Neural progenitor cell (in vitro differentiated cells): ENCODE data around the gene CEMIP2. TPM values are rescaled to one million over a fixed set of nuclear protein-coding genes. Genes with fewer than 3 reads are reported as not detected.

Experiments used
- DNase-seq: peaks from one replicate; pipeline ENCODE4 v3.0.0-alpha.2; 2016; ENCODE audit warnings: low spot score
- H2AFZ ChIP-seq: fragments of 200-600 bp; sonication (generic); replicated peaks from 2 replicates; pipeline ENCODE4 v1.6.1; 2016; ENCODE audit warnings: antibody characterized with exemption
- H3F3A ChIP-seq: fragments of 200-600 bp; sonication (generic); 2 replicates; pipeline ENCODE4 v1.6.1; 2016; ENCODE audit warnings: antibody characterized with exemption, low read depth
- H3K27ac ChIP-seq: fragments of 200-600 bp; sonication (generic); 2 replicates; pipeline ENCODE4 v1.5.1; 2016; ENCODE audit warnings: mild to moderate bottlenecking
- H3K27me3 ChIP-seq: fragments of 200-600 bp; sonication (generic); 2 replicates; pipeline ENCODE4 v1.6.1; 2016; ENCODE audit warnings: mild to moderate bottlenecking, moderate library complexity
- H3K36me3 ChIP-seq: fragments of 200-600 bp; sonication (generic); 2 replicates; pipeline ENCODE4 v1.5.1; 2016
- H3K4me1 ChIP-seq: fragments of 200-600 bp; sonication (generic); 2 replicates; pipeline ENCODE4 v1.6.1; 2016; ENCODE audit warnings: mixed run types
- H3K4me2 ChIP-seq: fragments of 200-600 bp; sonication (generic); 2 replicates; pipeline ENCODE4 v1.6.1; 2016
- H3K4me3 ChIP-seq: fragments of 200-600 bp; sonication (generic); 2 replicates; pipeline ENCODE4 v1.5.1; 2016
- H3K79me2 ChIP-seq: fragments of 200-600 bp; sonication (generic); 2 replicates; pipeline ENCODE4 v1.6.1; 2016; ENCODE audit warnings: low read depth
- H3K9ac ChIP-seq: fragments of 200-600 bp; sonication (generic); 2 replicates; pipeline ENCODE4 v1.6.1; 2016
- H3K9me3 ChIP-seq: fragments of 200-600 bp; sonication (generic); 2 replicates; pipeline ENCODE4 v1.5.1; 2016; ENCODE audit warnings: low read depth
- H4K20me1 ChIP-seq: fragments of 200-600 bp; sonication (generic); 2 replicates; pipeline ENCODE4 v1.6.1; 2016; ENCODE audit warnings: low read depth
- H3K27ac Mint-ChIP-seq: 3 replicates; pipeline ENCODE4 v1.8.0; 2021; ENCODE audit warnings: mixed read lengths
- H3K27me3 Mint-ChIP-seq: 2 replicates; pipeline ENCODE4 v1.8.0; 2022; ENCODE audit warnings: low read depth, mild to moderate bottlenecking, inconsistent platforms, moderate library complexity, mixed read lengths; ENCODE audit not compliant: insufficient read depth
- H3K36me3 Mint-ChIP-seq: 3 replicates; pipeline ENCODE4 v1.8.0; 2021; ENCODE audit warnings: mixed read lengths
- H3K4me1 Mint-ChIP-seq: 3 replicates; pipeline ENCODE4 v1.8.0; 2021; ENCODE audit warnings: mixed read lengths
- H3K4me3 Mint-ChIP-seq: 3 replicates; pipeline ENCODE4 v1.8.0; 2021; ENCODE audit warnings: mild to moderate bottlenecking, moderate library complexity, mixed read lengths
- H3K9me3 Mint-ChIP-seq: 3 replicates; pipeline ENCODE4 v1.8.0; 2020; ENCODE audit warnings: mixed read lengths
- CTCF ChIP-seq: fragments of 200-600 bp; sonication (generic); IDR thresholded peaks from 2 replicates; pipeline ENCODE4 v1.5.1; 2017; ENCODE audit warnings: antibody characterized with exemption, mild to moderate bottlenecking
- EZH2 ChIP-seq: fragments of 200-600 bp; sonication (generic); IDR thresholded peaks from 2 replicates; pipeline ENCODE4 v1.6.1; 2017; ENCODE audit warnings: antibody characterized with exemption, mild to moderate bottlenecking, moderate library complexity
- EZH2phosphoT487 ChIP-seq: fragments of 200-600 bp; sonication (generic); IDR thresholded peaks from 2 replicates; pipeline ENCODE4 v1.6.1; 2017; ENCODE audit warnings: antibody characterized with exemption
- total RNA-seq: library from RNA; depleted of rRNA; stranded (reverse); fragments of >200 nt; gene quantifications from 2 replicates; pipeline ENCODE4 v1.2.3, GENCODE V29; 2015; ENCODE audit warnings: low replicate concordance

CEMIP2 gene
- total RNA-seq, 1 donor from 2014 or later: 218 TPM

- Histone ChIP-seq H3K4me3 (no peak overlapping the region), H3K4me2 (no peak overlapping the region), H4K20me1 (no peaks in the 10 kb centered on the region), H3F3A (no peaks in the 10 kb centered on the region), H3K9me3 (no peaks in the 10 kb centered on the region), H2AFZ (no peak overlapping the region), H3K27me3 (no peaks in the 10 kb centered on the region), H3K4me1 (no peaks in the 10 kb centered on the region), H3K79me2 (no peaks in the 10 kb centered on the region), H3K36me3 (no peaks in the 10 kb centered on the region), H3K9ac (no peak overlapping the region), H3K27ac (no peak overlapping the region)
- peaks cover 2% of the 10 kb centered on the region for H3K27me3 Mint-ChIP-seq
- H3K27ac Mint-ChIP-seq: no peak overlapping the region
- H3K4me1 Mint-ChIP-seq: peaks cover 11% of the 10 kb centered on the region
- no peak overlapping the region for H3K4me3 Mint-ChIP-seq
- H3K9me3 Mint-ChIP-seq: peaks cover 4% of the 10 kb centered on the region
- DNase-seq: no peak
- no peaks in the 10 kb centered on the region for H3K36me3 Mint-ChIP-seq
- TF ChIP-seq EZH2: no peak
These were observed 26.9 kb upstream of the CEMIP2 start for GRCh38 chr9:71795097-71795813.

GRCh38 chr9:71793386-71794105, 25.2 kb upstream of the CEMIP2 start:
- peak; percentile 82 for DNase-seq
- Mint-ChIP-seq H3K27ac (peak overlapping the region; percentile 62), H3K4me1 (peaks cover 11% of the 10 kb centered on the region), H3K27me3 (peaks cover 2% of the 10 kb centered on the region), H3K36me3 (no peaks in the 10 kb centered on the region), H3K9me3 (peaks cover 4% of the 10 kb centered on the region), H3K4me3 (no peak overlapping the region)
- no peaks in the 10 kb centered on the region for H3K36me3 ChIP-seq
- H4K20me1 ChIP-seq: no peaks in the 10 kb centered on the region
- H2AFZ ChIP-seq: no peak overlapping the region
- no peaks in the 10 kb centered on the region for H3K79me2 ChIP-seq
- no peak overlapping the region for H3K4me3 ChIP-seq
- peak overlapping the region; percentile 75 for H3K27ac ChIP-seq
- no peaks in the 10 kb centered on the region for H3K9me3 ChIP-seq
- H3K27me3 ChIP-seq: no peaks in the 10 kb centered on the region
- no peak for TF ChIP-seq CTCF
- TF ChIP-seq EZH2: no peak
- no peak for TF ChIP-seq EZH2phosphoT487
- no peak overlapping the region for H3K4me2 ChIP-seq
- no peaks in the 10 kb centered on the region for H3F3A ChIP-seq
- no peak overlapping the region for H3K9ac ChIP-seq
- H3K4me1 ChIP-seq: no peaks in the 10 kb centered on the region

- no peaks in the 10 kb centered on the region for H3K79me2 ChIP-seq
- no peaks in the 10 kb centered on the region for H3K27me3 ChIP-seq
- H3K4me1 Mint-ChIP-seq: peaks cover 11% of the 10 kb centered on the region
- no peak overlapping the region for H3K4me2 ChIP-seq
- H3K36me3 ChIP-seq: no peaks in the 10 kb centered on the region
- H2AFZ ChIP-seq: no peak overlapping the region
- no peaks in the 10 kb centered on the region for H3K9me3 ChIP-seq
- no peaks in the 10 kb centered on the region for H4K20me1 ChIP-seq
- no peak overlapping the region for H3K27ac ChIP-seq
- DNase-seq: no peak
- H3K9me3 Mint-ChIP-seq: peaks cover 4% of the 10 kb centered on the region
- no peak overlapping the region for H3K27ac Mint-ChIP-seq
- H3K27me3 Mint-ChIP-seq: peaks cover 2% of the 10 kb centered on the region
- H3F3A ChIP-seq: no peaks in the 10 kb centered on the region
- H3K4me3 Mint-ChIP-seq: no peak overlapping the region
- H3K4me3 ChIP-seq: no peak overlapping the region
- TF ChIP-seq EZH2 (no peak), EZH2phosphoT487 (no peak), CTCF (no peak)
- H3K4me1 ChIP-seq: no peaks in the 10 kb centered on the region
- no peak overlapping the region for H3K9ac ChIP-seq
- no peaks in the 10 kb centered on the region for H3K36me3 Mint-ChIP-seq
These were observed 23.6 kb upstream of the CEMIP2 start for GRCh38 chr9:71791875-71792274.

- H3K27me3 ChIP-seq: no peaks in the 10 kb centered on the region
- H4K20me1 ChIP-seq: no peaks in the 10 kb centered on the region
- Mint-ChIP-seq H3K4me3 (no peak overlapping the region), H3K36me3 (no peaks in the 10 kb centered on the region), H3K4me1 (peaks cover 10% of the 10 kb centered on the region), H3K27ac (no peak overlapping the region), H3K9me3 (peaks cover 4% of the 10 kb centered on the region), H3K27me3 (peaks cover 2% of the 10 kb centered on the region)
- no peaks in the 10 kb centered on the region for H3K36me3 ChIP-seq
- H3K79me2 ChIP-seq: no peaks in the 10 kb centered on the region
- no peak overlapping the region for H3K4me2 ChIP-seq
- no peak overlapping the region for H3K4me3 ChIP-seq
- no peak for TF ChIP-seq CTCF
- no peak for TF ChIP-seq EZH2phosphoT487
- no peak for TF ChIP-seq EZH2
- no peaks in the 10 kb centered on the region for H3K4me1 ChIP-seq
- no peak for DNase-seq
- no peak overlapping the region for H2AFZ ChIP-seq
- H3K27ac ChIP-seq: no peak overlapping the region
- no peaks in the 10 kb centered on the region for H3K9me3 ChIP-seq
- no peaks in the 10 kb centered on the region for H3F3A ChIP-seq
- no peak overlapping the region for H3K9ac ChIP-seq
These were observed 22.0 kb upstream of the CEMIP2 start for GRCh38 chr9:71790296-71790695.
